GM12875 (cell line): Measurements from ENCODE around the gene PCNX1.

ENCODE experiments used
- H3K4me3 ChIP-seq: one replicate; pipeline ENCODE4 v1.5.1; 2011; ENCODE audit warnings: low read depth, low read length, control low read depth
- TF ChIP-seq, protein P1 (sequence below): IDR thresholded peaks from 2 replicates; pipeline ENCODE4 v1.5.1; 2011; ENCODE audit warnings: low read depth, mild to moderate bottlenecking, control low read depth, inconsistent platforms, low read length, moderate library complexity, borderline replicate concordance; ENCODE audit not compliant: insufficient read depth

PCNX1 gene

DNA sequence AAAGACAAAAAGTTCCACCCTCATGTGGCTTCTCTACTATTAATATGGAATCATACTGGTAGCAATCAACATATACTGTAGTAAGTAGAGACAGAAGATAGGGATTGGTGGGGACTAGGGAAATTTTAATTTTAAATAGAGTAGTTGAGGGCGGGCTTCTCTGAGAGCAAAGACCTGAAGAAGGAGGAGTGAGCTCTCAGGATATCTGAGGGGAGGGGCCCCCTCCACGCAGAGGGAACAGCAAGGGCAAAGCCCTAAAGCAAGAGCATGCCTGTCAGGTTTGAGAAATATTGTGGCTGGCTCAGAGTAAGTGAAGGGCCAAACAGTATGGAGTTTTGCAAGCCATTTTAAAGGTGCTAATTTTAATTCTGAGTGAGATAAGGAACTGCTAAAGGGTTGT, 64.3 kb downstream of the PCNX1 start:
- TF ChIP-seq, protein P1, sequence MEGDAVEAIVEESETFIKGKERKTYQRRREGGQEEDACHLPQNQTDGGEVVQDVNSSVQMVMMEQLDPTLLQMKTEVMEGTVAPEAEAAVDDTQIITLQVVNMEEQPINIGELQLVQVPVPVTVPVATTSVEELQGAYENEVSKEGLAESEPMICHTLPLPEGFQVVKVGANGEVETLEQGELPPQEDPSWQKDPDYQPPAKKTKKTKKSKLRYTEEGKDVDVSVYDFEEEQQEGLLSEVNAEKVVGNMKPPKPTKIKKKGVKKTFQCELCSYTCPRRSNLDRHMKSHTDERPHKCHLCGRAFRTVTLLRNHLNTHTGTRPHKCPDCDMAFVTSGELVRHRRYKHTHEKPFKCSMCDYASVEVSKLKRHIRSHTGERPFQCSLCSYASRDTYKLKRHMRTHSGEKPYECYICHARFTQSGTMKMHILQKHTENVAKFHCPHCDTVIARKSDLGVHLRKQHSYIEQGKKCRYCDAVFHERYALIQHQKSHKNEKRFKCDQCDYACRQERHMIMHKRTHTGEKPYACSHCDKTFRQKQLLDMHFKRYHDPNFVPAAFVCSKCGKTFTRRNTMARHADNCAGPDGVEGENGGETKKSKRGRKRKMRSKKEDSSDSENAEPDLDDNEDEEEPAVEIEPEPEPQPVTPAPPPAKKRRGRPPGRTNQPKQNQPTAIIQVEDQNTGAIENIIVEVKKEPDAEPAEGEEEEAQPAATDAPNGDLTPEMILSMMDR: no peak
- no peak overlapping the region for H3K4me3 ChIP-seq

DNA sequence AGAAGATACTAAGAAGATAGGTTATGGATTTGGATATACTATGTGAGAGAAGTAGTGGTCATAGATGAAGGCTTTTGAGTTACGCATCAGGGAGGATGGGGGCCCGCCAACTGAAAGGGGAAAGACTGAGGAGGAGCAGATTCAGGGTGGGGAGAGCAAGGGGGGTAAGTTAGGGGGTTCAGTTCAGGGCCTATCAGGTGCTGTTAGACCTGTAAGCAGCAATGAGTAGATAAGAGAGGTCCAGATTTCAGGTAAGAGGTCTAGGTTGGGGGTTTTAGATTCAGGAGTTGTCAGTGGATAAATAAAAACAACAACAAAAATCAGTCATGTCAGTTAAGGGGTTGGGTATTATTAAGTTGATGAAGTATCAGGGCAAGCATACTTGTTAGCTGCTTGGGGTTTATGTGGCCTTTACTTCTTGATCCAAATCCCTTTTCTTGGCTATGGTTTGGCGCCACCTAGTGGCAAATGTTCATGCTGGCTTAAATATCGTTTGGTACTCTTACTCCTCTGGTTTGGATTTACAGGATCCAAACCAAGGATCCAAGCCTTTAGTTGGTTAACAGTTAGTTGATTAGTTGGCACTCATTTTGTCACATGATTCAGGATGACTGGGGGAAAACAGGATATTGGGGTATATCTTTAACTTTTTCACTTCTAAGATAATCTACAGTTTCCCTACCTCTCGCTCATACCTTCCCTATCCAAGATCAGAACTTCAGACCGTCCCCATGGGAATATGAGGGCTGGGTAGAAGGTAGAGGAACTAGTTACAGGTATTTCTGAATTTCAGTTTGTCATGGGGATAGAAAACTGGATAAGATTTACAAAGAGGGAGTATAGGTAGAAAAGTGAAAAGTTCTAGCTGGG, 65.1 kb downstream of the PCNX1 start:
- TF ChIP-seq, protein P1: peak; percentile 81
- H3K4me3 ChIP-seq: no peak overlapping the region

DNA sequence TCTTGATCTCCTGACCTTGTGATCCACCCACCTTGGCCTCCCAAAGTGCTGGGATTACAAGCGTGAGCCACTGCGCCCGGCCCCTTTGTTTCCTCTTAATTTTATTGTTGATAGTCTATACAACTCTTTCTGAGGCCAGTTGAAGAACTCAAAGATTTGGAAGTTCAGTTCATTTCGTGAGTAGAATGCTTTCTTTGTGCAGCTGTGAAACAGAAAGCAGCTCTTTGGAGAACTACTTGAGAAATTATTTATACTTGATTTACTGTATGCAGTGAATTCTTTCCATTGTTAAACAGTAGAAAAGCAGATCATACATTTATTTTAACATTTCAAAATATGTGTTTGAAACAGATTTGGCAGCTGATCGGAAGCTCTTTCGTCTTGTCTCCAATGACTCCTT, 69.3 kb downstream of the PCNX1 start:
- no peak overlapping the region for H3K4me3 ChIP-seq
- TF ChIP-seq, protein P1: no peak

DNA sequence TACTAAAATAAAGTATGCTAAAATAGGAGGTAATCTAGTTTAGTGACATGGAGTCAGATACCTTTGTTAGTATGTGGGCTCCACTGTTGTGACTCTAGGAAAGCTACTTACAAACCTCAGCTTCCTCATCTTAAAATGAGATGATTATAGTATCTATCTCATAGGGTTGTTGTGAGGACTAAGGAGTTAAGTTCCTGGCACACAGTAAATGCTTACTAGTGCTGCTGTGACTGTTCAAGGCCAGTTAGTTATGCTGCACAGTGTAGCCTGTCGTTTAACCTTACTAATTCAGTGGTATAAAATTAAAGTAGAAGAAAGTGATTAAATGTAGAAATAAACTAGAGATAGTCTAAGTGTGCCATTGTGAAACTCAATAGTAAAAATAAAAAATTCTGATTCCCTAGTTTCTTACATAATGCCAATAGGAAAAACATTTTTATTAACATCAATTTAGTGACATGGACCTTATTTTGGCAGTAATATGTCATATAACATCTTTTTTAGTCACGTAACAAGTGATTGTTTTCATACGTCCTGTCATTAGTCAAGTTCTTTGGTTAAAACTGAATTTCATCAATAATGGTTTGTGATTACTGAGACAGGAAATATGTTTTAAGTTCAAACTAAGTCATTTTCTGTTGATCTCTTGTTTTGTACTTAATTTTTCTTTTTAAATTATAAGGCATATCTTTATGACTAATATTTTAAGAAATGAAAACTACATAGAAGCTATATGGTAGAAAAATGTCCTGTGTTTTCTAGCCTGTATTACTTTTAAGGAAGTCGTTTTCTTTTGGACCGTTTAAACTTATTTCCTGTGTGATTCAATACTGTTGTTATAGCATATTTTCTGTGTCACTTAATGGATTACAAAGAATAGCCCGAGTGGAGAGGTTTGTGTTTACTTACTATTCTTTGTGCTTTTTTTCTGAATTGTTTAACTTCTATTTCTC, 74.0 kb downstream of the PCNX1 start:
- H3K4me3 ChIP-seq: no peak overlapping the region
- TF ChIP-seq, protein P1: no peak

DNA sequence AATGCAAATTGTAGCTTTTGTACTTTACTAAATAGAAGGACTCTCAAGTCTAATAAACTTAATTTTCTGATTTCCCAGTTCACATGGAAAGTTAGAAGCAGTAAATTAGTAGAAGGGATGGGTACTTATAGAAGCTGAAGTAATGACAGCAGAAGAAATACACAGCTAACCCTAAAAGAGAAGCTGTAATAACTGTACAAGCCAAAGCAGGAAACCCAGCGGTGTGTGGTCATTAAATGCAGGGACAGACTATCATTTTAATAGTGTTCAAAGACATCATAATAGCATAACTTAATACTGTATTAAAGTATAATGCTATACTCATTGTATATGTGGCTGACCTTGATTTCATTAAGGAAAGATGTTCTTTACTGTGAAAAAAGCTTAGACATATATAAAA, 74.9 kb downstream of the PCNX1 start:
- TF ChIP-seq, protein P1: no peak
- no peak overlapping the region for H3K4me3 ChIP-seq

DNA sequence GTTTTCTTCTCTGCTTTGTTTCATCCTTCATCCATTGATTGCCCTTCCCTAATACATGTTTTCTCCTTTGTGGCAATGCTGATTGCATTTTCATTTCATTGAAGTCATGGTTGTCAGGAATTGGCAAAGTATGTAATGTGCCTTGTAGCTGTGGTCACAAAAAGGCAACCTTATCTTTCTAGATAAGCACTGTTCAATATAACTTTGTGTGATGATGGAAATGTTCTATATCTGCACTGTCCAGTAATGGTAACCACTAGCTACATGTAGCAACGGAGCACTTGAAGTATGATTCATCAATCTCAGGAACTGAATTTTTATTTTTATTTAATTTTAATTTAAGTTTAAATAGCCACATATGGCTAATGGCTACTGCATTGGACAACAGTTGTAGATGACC, 79.8 kb downstream of the PCNX1 start:
- TF ChIP-seq, protein P1: no peak
- H3K4me3 ChIP-seq: no peak overlapping the region
